GM10266 (cell line): Measurements from ENCODE around the gene C1orf232.

ENCODE experiments used
- DNase-seq: peaks from one replicate; pipeline ENCODE4 v3.0.0; 2012; ENCODE audit errors: extremely low spot score
- CTCF ChIP-seq: IDR thresholded peaks from 2 replicates; pipeline ENCODE4 v1.5.1; 2012; ENCODE audit warnings: mild to moderate bottlenecking, low read depth; ENCODE audit not compliant: control insufficient read depth, insufficient read depth; ENCODE audit errors: missing control alignments

C1orf232 gene

DNA sequence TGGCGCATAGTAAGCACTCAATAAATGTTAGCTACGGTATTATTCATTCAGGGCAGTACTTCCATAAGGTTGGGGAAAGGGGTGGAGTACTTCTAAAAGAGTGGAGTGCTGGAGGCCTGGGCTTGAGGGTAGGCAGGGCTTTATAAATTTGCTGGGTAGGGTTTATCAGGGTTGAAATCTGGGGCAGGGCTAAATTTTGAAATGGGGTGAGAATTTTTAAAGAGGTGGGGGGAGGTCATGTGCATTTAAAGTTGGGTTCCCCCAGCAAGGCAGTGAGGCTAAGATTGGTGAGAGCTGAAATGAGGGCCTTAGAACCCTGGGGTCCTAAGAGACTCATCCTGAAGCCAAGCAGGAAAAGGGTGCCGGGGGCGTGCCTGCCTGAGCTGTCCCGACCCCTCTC lies 31.6 kb upstream of the C1orf232 start:
- no peak for DNase-seq
- TF ChIP-seq CTCF = no peak

- no peak for DNase-seq
- no peak for TF ChIP-seq CTCF
Observed at GRCh38 chr1:26197813-26198212, 29.1 kb upstream of the C1orf232 start.

- no peak for TF ChIP-seq CTCF
- no peak for DNase-seq
Observed at GRCh38 chr1:26197301-26197700, 28.5 kb upstream of the C1orf232 start.

- DNase-seq = no peak
- TF ChIP-seq CTCF = no peak
Observed at GRCh38 chr1:26195805-26196204, 27.0 kb upstream of the C1orf232 start.

- DNase-seq = peak; percentile 70
- no peak for TF ChIP-seq CTCF
Observed at GRCh38 chr1:26191739-26192138, 23.0 kb upstream of the C1orf232 start.

- no peak for DNase-seq
- no peak for TF ChIP-seq CTCF
Observed at GRCh38 chr1:26190373-26190987, 21.7 kb upstream of the C1orf232 start, which contains the start of gene CATSPER4. Gene CATSPER4, plus strand, starts transcription at chr1:26190602. Its CDS starts 26 bp downstream, at chr1:26190628.

DNA sequence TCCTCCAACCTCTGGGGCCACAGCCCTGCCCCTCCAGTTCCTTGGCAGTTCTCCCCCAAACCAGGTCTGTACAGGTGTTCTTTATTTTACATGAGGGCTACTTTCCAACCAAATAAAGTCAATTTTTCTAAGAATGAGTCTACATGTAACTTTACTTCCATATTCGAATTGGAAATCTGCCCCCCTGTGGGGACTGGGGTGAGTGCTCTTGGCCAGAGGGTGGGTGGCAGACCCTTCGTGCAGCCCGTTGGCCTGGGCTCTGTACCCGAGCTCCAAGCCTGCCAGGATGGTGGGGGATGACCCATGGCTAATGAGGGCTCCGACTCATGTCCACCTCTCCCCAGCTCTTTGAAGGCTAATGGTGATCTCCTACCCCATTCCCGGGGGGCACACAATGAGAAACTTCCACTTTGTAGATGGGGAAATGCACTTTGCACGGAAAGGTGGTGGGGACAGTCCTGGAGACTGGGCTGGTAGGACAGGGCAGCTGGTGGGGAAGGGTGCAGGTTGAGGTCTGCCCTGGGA lies 21.1 kb upstream of the C1orf232 start:
- no peak for DNase-seq
- no peak for TF ChIP-seq CTCF
